HG02943 (cell line): ENCODE measurements around the gene COQ3.
A peak's percentile ranks its signal among the peaks of the same experiment; 100 is the strongest.

Source experiments
- ATAC-seq: cut with Tn5 transposase; IDR thresholded peaks from one replicate; pipeline ENCODE4 v1.9.1; 2021; ENCODE audit warnings: mild to moderate bottlenecking, low read depth, moderate library complexity; ENCODE audit not compliant: unreplicated experiment

The COQ3 gene, protein sequence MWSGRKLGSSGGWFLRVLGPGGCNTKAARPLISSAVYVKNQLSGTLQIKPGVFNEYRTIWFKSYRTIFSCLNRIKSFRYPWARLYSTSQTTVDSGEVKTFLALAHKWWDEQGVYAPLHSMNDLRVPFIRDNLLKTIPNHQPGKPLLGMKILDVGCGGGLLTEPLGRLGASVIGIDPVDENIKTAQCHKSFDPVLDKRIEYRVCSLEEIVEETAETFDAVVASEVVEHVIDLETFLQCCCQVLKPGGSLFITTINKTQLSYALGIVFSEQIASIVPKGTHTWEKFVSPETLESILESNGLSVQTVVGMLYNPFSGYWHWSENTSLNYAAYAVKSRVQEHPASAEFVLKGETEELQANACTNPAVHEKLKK

DNA sequence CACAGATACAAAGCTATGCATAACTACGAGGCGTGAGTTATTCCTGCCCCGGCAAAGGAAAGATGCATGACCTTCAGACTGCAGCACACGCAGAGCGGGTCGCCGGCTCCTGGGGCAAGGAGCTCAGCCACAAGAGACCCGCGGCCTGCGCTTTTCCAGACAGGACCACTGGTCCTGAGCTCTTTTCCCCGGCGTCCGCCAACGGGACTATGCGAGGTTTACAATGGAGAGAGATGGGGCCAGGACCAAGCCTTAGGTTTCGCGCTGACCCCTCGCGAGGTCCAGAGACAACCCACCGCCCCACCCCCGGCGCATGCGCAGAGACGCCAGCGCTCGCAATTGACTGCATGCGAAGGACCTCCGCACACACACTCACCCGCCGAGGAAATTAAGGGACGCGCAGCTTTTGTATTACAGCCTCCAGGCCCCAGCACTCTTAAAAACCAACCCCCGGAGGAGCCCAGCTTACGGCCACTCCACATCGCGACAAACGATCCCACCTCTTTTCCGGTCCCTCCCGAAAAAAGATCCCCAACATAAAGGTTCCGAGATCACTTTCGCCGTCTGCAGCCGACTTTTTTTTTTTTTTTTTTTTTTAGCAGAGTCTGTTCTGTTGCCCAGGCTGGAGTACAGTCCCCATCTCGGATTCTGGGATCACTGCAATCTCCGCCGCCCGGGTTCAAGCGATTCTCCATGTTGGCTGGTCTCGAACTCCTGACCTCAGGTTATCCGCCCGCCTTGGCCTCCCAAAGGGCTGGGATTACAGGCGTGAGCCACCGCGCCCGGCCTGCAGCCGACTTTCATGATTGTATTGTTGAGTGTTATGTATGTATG, at the start of gene COQ3:
TSS of gene COQ3 (minus strand) at position 498 of the 834 bp plus-strand sequence. CDS start at position 482, 16 bp downstream.
- peak; percentile 66 for ATAC-seq

DNA sequence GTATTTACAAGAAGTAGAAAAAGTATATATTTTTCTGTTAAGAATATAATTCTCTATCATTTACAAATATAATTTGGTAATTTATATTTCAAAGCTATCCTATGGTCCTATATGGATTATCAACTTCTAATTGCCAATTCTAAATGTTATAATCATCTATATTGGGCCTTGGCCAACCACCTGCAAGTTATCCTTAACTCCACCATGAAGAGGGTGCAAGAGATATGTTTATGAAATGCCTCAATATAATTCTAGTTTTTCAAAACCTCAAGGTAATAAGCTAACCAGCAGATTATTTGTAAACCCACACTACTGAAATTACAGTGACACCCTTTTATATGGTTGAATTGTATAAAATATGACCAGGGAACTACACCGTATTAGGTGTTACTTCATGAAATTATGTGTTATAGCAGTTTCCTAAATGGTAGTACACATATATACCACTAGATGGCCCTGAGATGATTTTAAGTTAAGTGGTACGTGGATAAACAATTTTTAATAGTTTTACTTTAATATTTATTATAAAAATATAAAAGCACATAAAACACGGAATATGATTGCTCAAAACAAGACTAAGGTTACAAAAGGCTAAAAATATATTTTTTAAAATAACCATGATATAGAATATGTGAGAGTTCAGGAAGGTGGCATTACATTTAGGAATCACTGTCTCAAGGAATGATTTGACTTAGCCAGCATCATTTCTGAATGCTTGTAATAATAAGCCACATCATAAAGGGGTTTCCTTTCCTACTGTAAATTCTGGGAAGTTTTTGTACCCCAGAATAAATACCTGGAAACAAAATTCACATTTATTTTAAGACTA, 40.9 kb upstream of the COQ3 start:
- peak; percentile 83 for ATAC-seq

DNA sequence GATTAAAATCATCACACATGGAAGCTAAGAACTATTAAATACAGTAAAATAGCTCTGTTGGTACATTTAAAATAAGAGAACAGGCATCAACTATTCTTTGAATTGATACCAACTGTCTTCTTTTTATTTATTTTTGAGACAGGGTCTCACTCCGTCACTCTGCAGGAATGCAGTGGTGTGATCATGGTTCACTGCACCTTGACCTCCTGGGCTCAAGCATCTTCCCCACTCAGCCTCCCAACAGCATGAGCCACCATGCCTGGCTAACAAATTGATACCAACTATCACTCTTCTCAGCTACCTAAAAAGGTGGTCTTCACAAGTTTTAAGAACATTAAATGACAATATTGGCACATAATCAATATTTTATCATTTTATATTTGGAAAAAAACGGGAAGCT, 38.9 kb upstream of the COQ3 start:
- no peak for ATAC-seq

DNA sequence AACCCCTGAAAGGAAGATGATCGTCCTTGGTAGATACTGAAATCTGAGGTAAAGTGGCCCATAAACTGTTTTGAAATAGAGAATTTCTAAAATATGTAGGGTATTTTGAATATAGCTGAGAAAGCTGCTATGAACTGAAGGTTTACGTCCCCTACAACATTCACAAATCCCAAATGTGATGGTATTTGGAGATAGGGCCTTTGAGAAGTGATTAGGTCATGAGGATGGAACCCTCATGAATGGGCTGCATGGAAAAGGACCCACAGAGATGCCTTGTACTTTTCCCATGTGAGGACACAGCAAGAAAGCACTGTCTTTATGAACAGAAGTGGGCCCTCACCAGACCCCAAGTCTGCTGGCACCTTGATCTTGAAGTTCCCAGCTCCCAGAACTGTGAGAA, 37.9 kb upstream of the COQ3 start:
- no peak for ATAC-seq

DNA sequence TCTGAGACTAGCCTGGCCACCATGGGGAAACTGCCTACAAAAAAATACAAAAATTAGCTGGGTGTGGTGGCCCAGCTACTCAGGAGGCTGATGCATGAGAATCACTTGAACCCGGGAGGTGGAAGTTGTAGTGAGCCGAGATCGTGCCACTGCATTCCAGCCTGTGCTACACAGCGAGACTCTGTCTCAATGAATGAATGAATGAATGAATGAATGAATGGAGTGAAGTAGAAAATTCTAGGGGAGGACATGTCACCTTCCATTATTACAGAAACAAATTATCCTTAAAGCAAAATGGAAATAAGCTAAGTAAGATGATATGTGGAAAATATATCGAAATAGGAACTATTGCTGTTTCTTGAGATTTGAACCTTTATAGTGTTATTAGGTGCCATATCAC, 34.0 kb upstream of the COQ3 start:
- no peak for ATAC-seq

GRCh38 chr6:99426451-99426757, 32.4 kb upstream of the COQ3 start:
- no peak for ATAC-seq

DNA sequence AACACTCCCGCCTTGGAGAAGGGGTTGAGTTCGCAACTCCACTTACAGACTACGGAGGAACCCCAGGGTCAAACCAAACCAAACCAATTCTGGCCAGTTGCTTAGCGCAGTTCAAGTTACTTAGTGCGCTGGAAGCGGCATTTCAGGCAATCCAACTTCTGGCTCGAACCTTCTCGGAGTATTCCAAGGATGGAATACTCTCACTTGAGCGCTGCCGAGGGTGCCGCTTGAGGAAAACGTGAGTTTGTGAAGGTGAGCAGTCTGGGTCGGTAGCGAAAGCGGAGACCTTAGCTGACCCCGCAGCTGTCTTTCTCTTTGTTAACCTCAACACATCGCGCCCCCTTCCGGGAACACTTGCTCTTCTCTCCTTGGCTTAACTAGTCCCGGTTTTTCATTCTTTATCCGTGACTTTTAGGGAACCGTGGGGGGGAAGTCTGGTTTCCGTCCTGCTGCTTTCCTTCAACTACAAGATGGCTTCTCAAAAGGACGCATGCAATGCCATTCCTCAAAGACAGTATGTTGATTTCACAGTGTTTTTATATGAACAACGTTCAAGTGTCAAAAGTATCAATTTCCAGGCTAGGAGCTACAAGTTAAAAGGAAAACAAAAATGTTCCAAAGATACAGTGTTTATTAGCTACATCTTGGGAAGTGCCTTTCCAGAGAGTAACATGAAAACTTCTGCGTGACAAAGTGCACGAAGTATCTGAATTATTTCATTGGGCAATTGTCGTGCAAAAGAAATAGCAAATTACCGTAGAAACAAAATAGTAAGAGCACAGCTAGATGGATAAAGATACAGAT, 31.9 kb upstream of the COQ3 start:
- peak; percentile 58 for ATAC-seq

GRCh38 chr6:99424761-99425646, 31.0 kb upstream of the COQ3 start, which contains the start of gene PNISR:
Gene PNISR, minus strand, starts transcription at chr6:99425308. Its CDS starts 10,649 bp downstream, at chr6:99414659.
- ATAC-seq, result peak; percentile 91

DNA sequence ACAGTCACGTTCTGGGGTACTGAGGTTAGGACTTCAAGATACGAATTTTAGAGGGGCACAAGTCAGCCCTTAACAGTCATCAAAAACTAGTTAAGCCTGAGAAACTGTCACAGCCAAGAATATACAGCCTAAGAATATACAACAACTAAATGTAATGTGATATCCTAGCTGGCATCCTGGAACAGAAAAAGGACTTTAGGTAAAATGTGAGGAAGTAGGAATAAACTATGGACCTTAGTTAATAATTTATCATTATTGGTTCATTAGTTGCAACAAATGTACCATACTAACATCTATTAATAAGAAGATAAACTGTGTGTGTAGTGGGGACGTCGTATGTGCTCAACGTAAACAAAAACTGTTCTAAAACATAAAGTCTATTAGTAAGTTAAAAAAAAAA, 30.0 kb upstream of the COQ3 start:
- no peak for ATAC-seq

- ATAC-seq, result no peak
Measured at GRCh38 chr6:99422912-99423311, 28.9 kb upstream of the COQ3 start.

- ATAC-seq, result peak; percentile 80
Measured at GRCh38 chr6:99416892-99417767, 23.1 kb upstream of the COQ3 start.

DNA sequence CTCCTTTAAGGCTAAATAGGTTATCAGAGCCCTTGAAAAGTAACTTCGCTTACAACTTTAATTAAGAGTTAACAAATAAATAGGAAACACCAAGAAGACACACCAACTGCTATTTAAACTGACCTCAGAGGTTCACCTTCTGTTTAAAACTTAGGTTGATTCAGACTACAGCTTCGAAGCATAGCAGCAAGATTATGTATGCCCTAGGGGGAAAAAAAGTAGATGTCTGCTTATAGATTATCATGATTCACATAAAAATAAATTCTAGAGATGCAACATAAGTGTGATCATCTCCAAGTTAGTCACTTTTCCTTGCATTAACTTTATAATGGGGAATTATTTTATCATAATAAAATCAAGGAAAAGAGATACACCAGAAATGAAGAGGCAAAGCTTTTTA, 22.2 kb upstream of the COQ3 start:
- no peak for ATAC-seq

GRCh38 chr6:99415446-99415845, 21.5 kb upstream of the COQ3 start:
- ATAC-seq, result no peak

- ATAC-seq, result no peak
Measured at GRCh38 chr6:99412065-99412464, 18.1 kb upstream of the COQ3 start.

DNA sequence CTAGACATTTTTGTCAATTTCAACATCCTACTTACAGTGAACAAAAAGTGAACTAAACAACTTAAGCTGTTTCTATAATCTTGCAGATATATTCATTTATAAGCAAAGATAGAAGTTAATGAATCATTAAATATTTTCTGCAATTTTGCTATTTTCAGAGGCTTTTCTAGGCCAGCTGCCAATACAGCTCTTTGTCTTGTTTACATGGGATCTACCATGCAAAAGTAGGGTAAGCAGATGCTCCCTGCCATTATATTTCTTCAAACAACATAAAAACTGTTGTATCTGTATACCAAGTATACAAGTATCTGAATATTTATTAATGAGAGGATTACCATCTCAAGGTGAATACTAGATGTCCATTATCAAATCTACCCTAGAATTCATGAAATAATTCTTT, 15.7 kb upstream of the COQ3 start:
- no peak for ATAC-seq

GRCh38 chr6:99407076-99407475, 13.1 kb upstream of the COQ3 start:
- no peak for ATAC-seq

DNA sequence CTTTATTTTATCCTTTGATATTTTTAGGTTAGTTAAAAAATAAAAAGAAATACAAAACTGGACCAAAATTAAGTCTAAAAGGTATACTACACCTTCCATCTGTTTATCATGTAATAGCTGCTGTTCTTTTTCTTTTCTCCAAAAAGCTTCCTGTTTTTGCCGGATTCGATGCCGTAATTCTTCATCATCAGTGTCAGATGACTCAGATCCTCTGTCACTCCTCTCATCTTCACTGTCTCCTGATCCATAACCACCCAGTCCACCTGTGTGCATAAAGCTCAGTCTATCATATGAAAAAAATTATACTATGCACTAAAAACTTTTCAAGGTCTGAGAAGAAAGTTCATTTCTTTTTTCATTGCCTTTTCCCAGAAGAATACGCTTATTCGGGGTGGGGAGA, 8.5 kb upstream of the COQ3 start:
- no peak for ATAC-seq

GRCh38 chr6:99397287-99397686, 3.3 kb upstream of the COQ3 start:
- no peak for ATAC-seq
